ENCODE measurements around the gene SERTAD1. TPM values are rescaled to one million over a fixed set of nuclear protein-coding genes. Genes with fewer than 3 reads are reported as not detected.
A peak's percentile ranks its signal among the peaks of the same experiment; 100 is the strongest.

SERTAD1 gene
- total and polyA plus RNA-seq, 2 of the 8 experiments (the other 6 are each of a cell fraction or from before 2014, with no cell fraction given), result 5.4 to 6.6 TPM

DNA sequence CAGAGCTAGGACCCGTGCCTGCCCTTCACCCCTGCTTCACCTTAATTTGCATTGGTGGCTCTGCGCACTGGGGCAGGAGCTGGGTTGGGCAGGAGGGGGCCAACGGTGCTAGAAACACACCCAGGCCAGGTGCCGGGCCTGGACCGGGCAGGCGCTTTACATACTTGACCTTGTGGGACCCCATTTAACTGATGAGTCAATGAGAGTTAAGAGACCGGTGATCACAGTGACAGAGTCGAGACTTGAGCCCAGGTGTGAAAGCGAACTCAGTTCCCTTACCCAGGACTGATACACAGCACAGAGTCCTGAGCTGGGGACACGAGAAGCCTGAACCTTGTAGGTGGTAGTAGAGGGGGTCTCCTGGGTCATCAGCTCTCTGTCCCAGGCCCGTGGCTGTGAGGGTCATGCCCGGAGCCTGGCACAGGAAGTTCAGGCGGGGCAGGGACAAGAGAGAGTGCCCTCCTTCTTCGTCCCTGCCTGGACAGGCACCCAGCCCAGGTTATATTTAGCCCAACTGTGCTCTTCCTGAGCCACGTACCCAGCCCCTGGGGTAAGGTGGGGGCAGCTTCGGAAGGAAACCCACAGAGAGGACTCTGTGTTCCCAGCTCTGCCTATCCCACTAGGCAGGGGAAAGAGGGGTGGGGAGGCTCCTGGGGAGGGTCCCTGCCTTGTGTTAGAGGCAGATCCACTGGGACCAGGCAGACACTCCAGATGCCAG is 14.5 kb downstream of the SERTAD1 start:
- POLR2A ChIA-PET (ENCODE audit: partially characterized antibody), result interaction anchor here (1.0 to 6.4 kb wide), 10 partner anchors 7 to 45 kb away, joined by 3 to 27 read pairs (median 4); partner anchors contain the start of genes SERTAD1 and SERTAD3
- Histone ChIP-seq H2BK5ac (ENCODE audit: low read depth, low read length) (peak overlapping the region; percentile 44; the same call in 1 of the 2 replicates), H3K27ac (ENCODE audit: low read depth, low read length) (no peak overlapping the region), H3K4me3 (ENCODE audit: extremely low read depth in 1 of 4, insufficient read depth in 2 of 4, low read depth in 3 of 4, low read length in 4 of 4) (no peak overlapping the region), H2AFZ (ENCODE audit: low read length) (no peak overlapping the region), H2BK15ac (ENCODE audit: low read length) (peak overlapping the region; percentile 88; the same call in 1 of the 2 replicates), H4K20me1 (replicated peaks in 1 of 2; ENCODE audit: control insufficient read depth in 1 of 2, insufficient read depth in 2 of 2, low read length in 2 of 2) (no peaks in the 10 kb centered on the region), H4K91ac (replicated peaks; ENCODE audit: insufficient read length, low read length) (peak overlapping the region; percentile 66), H3K9me3 (ENCODE audit: insufficient read depth in 2 of 2, low read depth in 1 of 2, low read length in 1 of 2) (no peaks in the 10 kb centered on the region), H3K23ac (ENCODE audit: insufficient read length) (no peak overlapping the region), H3K23me2 (ENCODE audit: low read depth, low read length) (no peaks in the 10 kb centered on the region), H2BK12ac (ENCODE audit: low read depth, low read length) (peak overlapping the region; percentile 77; the same call in 1 of the 2 replicates), H3K4ac (replicated peaks; ENCODE audit: insufficient read length, low read depth, low read length) (peak overlapping the region; percentile 59), H4K8ac (ENCODE audit: extremely low read depth, insufficient read depth, low read length) (no peak overlapping the region), H3K18ac (ENCODE audit: extremely low read depth, low read length) (peak overlapping the region; percentile 71), H3K9ac (replicated peaks in 1 of 4; ENCODE audit: extremely low read depth in 1 of 4, low read depth in 3 of 4, low read length in 3 of 4) (peak overlapping the region in 1 of 4 experiments; percentile 9; a peak in 1 of 7 replicates), H3K79me2 (ENCODE audit: control insufficient read depth in 1 of 2, insufficient read depth in 2 of 2, low read length in 2 of 2) (no peaks in the 10 kb centered on the region), H4K5ac (ENCODE audit: insufficient read length, low read depth, low read length) (peak overlapping the region; percentile 20), H2BK20ac (ENCODE audit: low read length) (0 out of 2 replicates have a peak overlapping the region, but pooled peaks have one; percentile 61), H3K14ac (ENCODE audit: insufficient read length) (no peak overlapping the region), H3K79me1 (ENCODE audit: low read depth, low read length) (no peaks in the 10 kb centered on the region), H3K4me2 (ENCODE audit: insufficient read depth in 1 of 2, low read depth in 2 of 2, low read length in 2 of 2) (no peak overlapping the region), H2BK120ac (replicated peaks; ENCODE audit: low read depth, low read length) (no peak overlapping the region), H3K56ac (replicated peaks; ENCODE audit: insufficient read length, low read depth, low read length) (no peak overlapping the region), H3K27me3 (replicated peaks in 1 of 4; ENCODE audit: control insufficient read depth in 3 of 4, extremely low read depth in 1 of 4, insufficient read depth in 3 of 4, low read length in 3 of 4) (no peaks in the 10 kb centered on the region), H3K36me3 (ENCODE audit: control insufficient read depth in 2 of 4, insufficient read depth in 4 of 4, low read length in 3 of 4) (no peaks in the 10 kb centered on the region), H3K4me1 (replicated peaks in 1 of 4; ENCODE audit: control insufficient read depth in 3 of 4, insufficient read depth in 4 of 4, low read length in 3 of 4) (peaks cover 7 to 21% (median 13%) of the 10 kb centered on the region in 4 experiments), H2AK5ac (ENCODE audit: low read depth, low read length) (peak overlapping the region; percentile 3; the same call in 1 of the 2 replicates)
- DNase-seq (ENCODE audit: low read depth in 1 of 2, low spot score in 2 of 2), result no peak
- TF ChIP-seq EP300 (IDR thresholded peaks at IDR 0.05; ENCODE audit: borderline replicate concordance in 1 of 2, low read depth in 2 of 2, low read length in 2 of 2) (no peak), RXRA (IDR thresholded peaks at IDR 0.05; ENCODE audit: insufficient read depth, low read depth, low read length) (no peak), FOSL1 (IDR thresholded peaks at IDR 0.05; ENCODE audit: insufficient read depth, low read depth, low read length) (no peak), TBP (IDR thresholded peaks at IDR 0.05; ENCODE audit: low read depth, low read length) (no peak), SRF (IDR thresholded peaks at IDR 0.05; ENCODE audit: low read depth, low read length) (no peak), CREB1 (IDR thresholded peaks at IDR 0.05) (no peak), NRF1 (IDR thresholded peaks at IDR 0.05; ENCODE audit: low read depth, low read length) (no peak)
- TF ChIP-seq, protein P1, sequence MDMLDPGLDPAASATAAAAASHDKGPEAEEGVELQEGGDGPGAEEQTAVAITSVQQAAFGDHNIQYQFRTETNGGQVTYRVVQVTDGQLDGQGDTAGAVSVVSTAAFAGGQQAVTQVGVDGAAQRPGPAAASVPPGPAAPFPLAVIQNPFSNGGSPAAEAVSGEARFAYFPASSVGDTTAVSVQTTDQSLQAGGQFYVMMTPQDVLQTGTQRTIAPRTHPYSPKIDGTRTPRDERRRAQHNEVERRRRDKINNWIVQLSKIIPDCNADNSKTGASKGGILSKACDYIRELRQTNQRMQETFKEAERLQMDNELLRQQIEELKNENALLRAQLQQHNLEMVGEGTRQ (IDR thresholded peaks at IDR 0.05; ENCODE audit: low read length), result no peak
- no peak for FAIRE-seq
- WGBS, 2 experiments (ENCODE audit: extremely low coverage in 1 of 2, insufficient coverage in 1 of 2, insufficient read length in 1 of 2, insufficient replicate concordance in 2 of 2, low coverage in 1 of 2, low lambda C conversion rate in 2 of 2, missing lambda C conversion rate in 1 of 2), result 85% methylated on average over 16 of the region's 16 CpGs; no CpG with 5 or more reads in 1 of the 2 experiments
- CTCF ChIA-PET (ENCODE audit: partially characterized antibody), result interaction anchor here (0.7 to 5.1 kb wide), 6 partner anchors 8 to 119 kb away, joined by 3 to 41 read pairs (median 3); no protein-coding TSS in a partner anchor
